HG03520 (cell line): Measurements from ENCODE around the gene IGSF9.

Source experiments
- ATAC-seq: cut with Tn5 transposase; IDR thresholded peaks from one replicate; pipeline ENCODE4 v1.9.1; 2021; ENCODE audit warnings: mild to moderate bottlenecking, moderate library complexity; ENCODE audit not compliant: unreplicated experiment

Gene IGSF9

GRCh38 chr1:159934136-159935039 lies 11.0 kb downstream of the IGSF9 start:
- no peak for ATAC-seq

- ATAC-seq, result no peak
These were observed 12.1 kb downstream of the IGSF9 start for GRCh38 chr1:159933347-159933746.

- ATAC-seq, result no peak
These were observed 12.8 kb downstream of the IGSF9 start for GRCh38 chr1:159932296-159933285.

GRCh38 chr1:159931795-159932173 lies 13.6 kb downstream of the IGSF9 start:
- no peak for ATAC-seq

- ATAC-seq, result no peak
These were observed 14.2 kb downstream of the IGSF9 start for GRCh38 chr1:159931101-159931794.

- no peak for ATAC-seq
These were observed 14.8 kb downstream of the IGSF9 start for GRCh38 chr1:159930634-159931033.

DNA sequence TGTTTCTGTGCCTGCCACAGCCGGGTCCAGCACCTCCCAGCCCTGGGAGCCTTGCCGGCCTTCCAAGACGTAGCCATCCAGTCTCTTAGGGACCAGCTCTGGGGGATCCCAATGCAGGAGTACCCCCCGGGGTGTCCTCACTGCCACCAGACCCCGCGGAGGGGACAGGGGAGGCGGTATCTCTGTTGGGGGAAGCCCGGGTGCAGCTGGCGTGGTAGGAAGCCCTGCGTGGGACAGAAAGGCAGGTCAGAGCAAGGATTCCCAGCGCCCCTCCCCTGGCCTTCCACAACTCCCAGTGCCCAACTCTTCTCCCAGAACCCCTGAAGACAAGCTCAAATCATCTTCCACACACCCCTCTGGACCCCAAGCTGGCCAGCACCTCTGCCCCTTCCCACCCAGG lies 15.2 kb downstream of the IGSF9 start:
- no peak for ATAC-seq

DNA sequence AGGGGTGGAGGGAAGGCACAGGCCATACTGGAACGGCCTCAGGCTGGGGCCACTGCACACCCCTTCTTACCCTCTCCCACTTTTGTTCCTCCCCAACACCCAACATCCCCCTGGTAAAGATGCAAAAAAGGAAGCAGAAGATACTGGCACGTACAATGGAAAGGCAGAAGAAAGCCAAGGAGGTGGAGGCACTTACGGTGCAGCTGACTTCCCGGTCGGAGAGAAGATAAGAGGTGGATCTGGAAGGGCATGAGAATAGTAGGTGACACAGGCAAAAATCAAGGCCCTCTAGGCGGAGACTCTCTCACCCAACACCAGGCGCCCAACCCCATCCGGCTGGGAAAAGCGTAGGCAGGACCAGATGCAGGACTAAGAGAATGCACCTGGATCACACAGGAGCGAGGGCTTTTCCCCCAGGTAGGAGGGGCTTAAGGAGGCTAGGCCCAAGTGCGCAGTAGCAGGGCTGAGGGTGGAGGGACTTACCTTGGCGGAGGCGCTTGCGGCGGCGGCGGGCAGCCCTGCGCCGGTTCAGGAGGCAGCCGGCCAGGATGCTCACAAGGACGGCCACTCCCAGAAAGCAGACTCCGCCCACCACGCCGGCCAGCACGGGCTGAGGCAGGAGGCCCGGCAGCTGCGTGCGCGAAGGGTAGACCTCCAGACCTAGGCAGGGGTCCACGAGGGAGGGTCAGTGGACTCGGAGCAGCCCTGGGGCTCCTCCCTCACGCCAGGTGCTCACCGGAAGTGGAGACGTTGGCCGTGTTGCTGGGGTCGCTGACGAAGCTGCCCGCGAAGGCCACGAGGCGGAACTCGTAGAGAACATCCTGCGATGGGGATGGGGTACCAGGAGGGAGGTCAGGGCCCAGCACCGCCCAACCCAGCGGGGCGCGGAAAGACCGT lies 16.0 kb downstream of the IGSF9 start:
- ATAC-seq, result no peak

- ATAC-seq, result no peak
These were observed 16.8 kb downstream of the IGSF9 start for GRCh38 chr1:159928491-159929050.

DNA sequence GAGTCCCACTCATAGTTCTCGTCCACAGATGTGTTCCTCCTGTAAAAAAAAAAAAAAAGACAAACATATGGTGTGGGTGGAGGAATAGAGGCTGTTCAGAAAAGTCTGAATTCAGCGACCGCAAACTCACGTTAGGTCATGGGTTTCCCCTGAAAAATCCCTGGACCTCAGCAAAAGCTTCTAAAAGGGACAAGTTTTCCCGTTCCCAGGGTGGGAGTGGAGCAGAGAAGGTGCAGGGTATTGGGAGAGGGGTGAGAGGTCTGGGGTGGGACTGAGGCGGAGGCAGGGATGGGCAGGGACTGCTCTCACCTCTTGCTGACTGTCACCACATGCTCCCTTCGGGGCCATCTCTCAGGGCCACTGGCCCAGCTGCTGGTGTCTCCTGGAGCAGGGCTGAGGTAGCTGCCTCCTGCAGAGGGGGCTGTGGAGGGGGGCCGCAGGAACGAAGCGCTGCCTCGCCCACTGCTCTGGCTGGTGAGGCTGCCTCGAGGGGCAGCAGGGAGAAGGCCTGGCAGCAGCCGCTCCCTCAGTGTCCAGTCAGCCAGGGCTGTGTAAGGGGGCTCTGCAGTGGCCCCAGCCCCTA lies 17.5 kb downstream of the IGSF9 start:
- no peak for ATAC-seq

DNA sequence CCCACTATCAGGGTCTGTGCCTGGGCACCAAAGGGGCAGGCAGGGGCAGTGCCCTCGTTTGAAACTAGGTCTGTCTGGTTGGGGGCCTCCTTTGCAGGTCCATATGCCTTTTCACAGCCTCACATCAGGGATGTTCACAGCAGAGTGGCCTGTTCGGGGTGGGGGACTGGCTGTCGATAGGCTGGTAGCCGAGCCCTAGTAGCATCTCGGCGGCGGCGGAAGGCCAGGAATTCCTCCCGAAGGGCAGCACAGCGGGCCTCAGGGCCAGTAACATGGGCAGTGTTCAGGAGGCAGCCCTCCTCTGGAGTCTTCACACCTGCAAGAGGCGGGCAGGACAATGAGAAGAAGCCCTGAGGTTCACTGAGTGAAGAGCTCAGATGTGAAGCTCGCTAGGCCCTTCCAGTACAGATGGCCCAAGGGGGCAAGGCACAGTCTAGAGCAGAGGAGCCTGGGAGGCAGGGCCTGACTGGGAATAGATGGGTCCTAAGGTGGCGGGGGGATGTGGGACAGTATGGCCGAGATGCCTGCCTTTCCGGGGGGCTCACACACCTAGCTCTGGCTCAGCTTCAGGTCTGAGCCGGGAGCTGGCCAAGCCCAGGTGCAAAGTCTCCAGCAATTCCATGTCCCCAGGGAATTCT lies 18.1 kb downstream of the IGSF9 start:
- no peak for ATAC-seq

DNA sequence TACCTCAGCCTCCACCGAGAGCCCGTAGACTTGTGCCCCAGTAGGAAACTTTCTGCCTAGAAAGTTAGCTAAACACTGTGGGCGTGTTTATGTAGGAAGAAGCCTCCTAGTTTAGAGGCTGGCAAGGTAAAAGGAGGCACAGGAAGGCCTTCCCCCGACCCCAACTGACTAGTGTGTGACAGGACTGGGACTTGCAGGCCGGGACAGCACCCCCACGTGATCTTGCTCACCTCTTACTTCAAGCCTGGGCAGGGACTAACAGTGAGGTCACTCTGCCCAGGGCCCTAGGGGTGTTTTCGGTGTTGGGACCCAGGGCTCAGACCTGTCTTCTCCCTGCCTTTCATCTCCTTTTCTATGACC lies 19.7 kb downstream of the IGSF9 start:
- ATAC-seq, result peak; percentile 0

DNA sequence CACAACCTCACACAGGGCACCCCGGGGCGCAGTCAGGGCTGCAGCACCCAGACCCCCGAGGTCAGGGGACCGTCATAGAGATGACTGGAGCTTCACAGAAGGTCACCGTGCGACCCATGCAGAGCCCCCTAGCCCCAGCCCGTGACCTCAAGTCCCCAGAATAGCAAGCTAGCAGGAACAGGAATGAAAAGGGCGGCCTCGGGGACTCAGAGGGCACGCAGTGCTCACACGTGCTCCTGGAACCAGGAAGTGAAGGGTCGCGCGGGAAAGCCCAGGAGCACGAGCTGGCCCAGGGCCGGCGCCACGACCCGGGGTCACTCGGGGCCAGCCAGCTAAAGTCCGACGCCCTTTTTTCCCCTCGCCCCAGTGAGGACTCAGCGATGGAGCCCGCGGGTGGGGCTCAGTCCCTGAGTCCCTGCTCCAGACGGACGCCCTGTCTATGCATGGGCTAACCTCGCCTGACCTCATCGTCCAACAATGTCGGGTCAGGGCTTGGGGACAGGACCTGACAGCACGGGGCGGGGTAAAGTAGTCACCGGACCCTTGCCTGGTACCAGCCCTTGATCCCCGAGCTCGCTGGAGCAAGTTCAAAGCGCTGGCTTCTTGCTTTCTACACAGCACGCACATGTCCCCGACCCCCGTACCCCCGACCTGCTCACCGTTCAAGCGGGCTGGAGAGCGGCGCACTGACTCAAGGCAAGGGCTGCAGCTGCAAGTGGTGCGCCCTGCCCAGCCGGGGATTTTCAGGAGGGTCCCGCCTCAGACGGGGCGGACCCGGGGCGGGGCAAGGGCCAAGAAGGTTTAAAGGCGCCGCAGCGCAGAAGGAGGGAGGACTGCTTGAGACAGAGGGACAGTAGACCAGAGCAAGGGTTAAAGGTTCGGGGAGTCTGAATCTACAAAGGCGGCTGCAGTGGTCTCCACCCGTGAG lies 20.4 kb downstream of the IGSF9 start, which contains the start of gene TAGLN2:
Gene TAGLN2, minus strand, starts transcription at position 717 of the 928 bp plus-strand sequence. CDS start 4,998 bp downstream, outside the sequence.
- ATAC-seq, result peak; percentile 40

DNA sequence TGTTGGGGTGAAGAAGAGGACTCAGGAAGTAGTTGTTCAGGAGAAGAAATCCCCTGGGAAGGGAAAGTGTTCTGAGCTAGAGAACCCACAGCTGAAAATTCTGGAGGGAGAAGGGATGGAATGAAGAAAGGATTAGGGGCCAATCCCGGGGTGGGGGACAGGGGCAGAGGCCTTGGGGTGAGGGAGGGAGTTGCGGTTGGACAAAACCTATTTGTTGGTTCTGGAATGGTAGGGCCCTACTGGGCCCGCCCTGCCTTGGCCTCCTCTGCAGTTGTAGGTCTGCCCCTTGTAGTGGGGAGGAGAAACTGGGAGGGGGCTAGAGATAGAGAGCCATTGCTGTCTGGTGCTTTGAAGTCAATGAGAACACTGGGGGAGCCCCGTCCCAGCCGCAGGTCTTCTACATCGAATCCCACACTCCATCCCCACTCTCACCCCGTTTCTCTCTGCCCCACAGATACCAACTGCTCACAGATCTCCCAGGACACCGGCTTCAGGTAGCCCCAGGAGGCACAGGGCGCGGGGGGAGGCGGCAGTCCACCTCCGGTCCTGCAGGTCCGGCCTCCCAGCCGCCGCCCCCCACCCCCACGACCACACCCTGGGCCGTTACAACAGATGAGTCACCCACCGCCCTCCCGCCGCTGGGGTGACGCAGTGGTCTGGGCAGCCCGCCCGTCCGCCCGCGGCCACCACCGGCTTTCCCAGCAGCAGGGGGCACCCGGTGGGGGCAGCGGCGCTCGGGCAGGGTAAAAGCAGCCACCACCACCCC lies 21.2 kb downstream of the IGSF9 start:
- no peak for ATAC-seq

- ATAC-seq, result peak; percentile 31
These were observed 22.0 kb downstream of the IGSF9 start for GRCh38 chr1:159923203-159924024.
